WTC11 (cell line): Measurements from ENCODE around the gene ABLIM2. TPM values are rescaled to one million over a fixed set of nuclear protein-coding genes. Genes with fewer than 3 reads are reported as not detected.

Experiments
- ATAC-seq: fragments of 200-7000 bp; cut with Tn5 transposase; 2 replicates; pipeline ENCODE4 v1.10.0; 2021; ENCODE audit warnings: mild to moderate bottlenecking, moderate library complexity
- CTCF ChIA-PET: fragments of 300-600 bp; sonication (Branson Sonifier 250); formaldehyde crosslinking; loops from one replicate; lab custom pipeline; 2021; ENCODE audit warnings: antibody characterized with exemption; lab: Charles Lee
- POLR2A ChIA-PET: fragments of 350-600 bp; sonication (Branson Sonifier 250); formaldehyde crosslinking; loops from one replicate; lab custom pipeline; 2021; ENCODE audit warnings: antibody characterized with exemption; lab: Charles Lee
- DNase-seq: peaks from one replicate; pipeline ENCODE4 v3.0.0; 2021; ENCODE audit warnings: low spot score
- H3K27ac Mint-ChIP-seq: 2 replicates; pipeline ENCODE4 v1.8.0; 2021; ENCODE audit warnings: mixed read lengths
- H3K27me3 Mint-ChIP-seq: 2 replicates; pipeline ENCODE4 v1.8.0; 2021; ENCODE audit warnings: low read depth, mild to moderate bottlenecking, moderate library complexity, mixed read lengths
- H3K36me3 Mint-ChIP-seq: 2 replicates; pipeline ENCODE4 v1.8.0; 2021; ENCODE audit warnings: mixed read lengths
- H3K4me1 Mint-ChIP-seq: 2 replicates; pipeline ENCODE4 v1.8.0; 2022; ENCODE audit warnings: mixed read lengths
- H3K4me3 Mint-ChIP-seq: 2 replicates; pipeline ENCODE4 v1.8.0; 2021; ENCODE audit warnings: mild to moderate bottlenecking, moderate library complexity, mixed read lengths
- H3K9me3 Mint-ChIP-seq: 2 replicates; pipeline ENCODE4 v1.8.0; 2021; ENCODE audit warnings: mixed read lengths
- ATF3 ChIP-seq: sonication (generic); formaldehyde crosslinking; conservative IDR thresholded peaks from 2 replicates; pipeline ENCODE4 v1.8.1; 2022; ENCODE audit warnings: mild to moderate bottlenecking, missing genetic modification reagents
- CBFB ChIP-seq: sonication (generic); formaldehyde crosslinking; IDR thresholded peaks from 2 replicates; pipeline ENCODE4 v1.8.1; 2022; ENCODE audit warnings: mild to moderate bottlenecking, low read depth, missing genetic modification reagents
- ELF4 ChIP-seq: sonication (generic); formaldehyde crosslinking; IDR thresholded peaks from 2 replicates; pipeline ENCODE4 v1.8.1; 2022; ENCODE audit warnings: low read depth, mild to moderate bottlenecking, moderate library complexity, missing genetic modification reagents
- EMX1 ChIP-seq: fragments of 250-450 bp; sonication (Bioruptor Pico); IDR thresholded peaks from 2 replicates; pipeline ENCODE4 v1.8.0; 2021; ENCODE audit warnings: mild to moderate bottlenecking
- FOXJ3 ChIP-seq: sonication (generic); formaldehyde crosslinking; IDR thresholded peaks from 2 replicates; pipeline ENCODE4 v1.9.0; 2021; ENCODE audit warnings: missing genetic modification reagents, mild to moderate bottlenecking, borderline replicate concordance
- FOXP1 ChIP-seq: sonication (generic); formaldehyde crosslinking; IDR thresholded peaks from 2 replicates; pipeline ENCODE4 v1.8.0; 2022; ENCODE audit warnings: missing genetic modification reagents, mild to moderate bottlenecking, moderate library complexity, borderline replicate concordance
- GABPB1 ChIP-seq: sonication (generic); formaldehyde crosslinking; IDR thresholded peaks from 2 replicates; pipeline ENCODE4 v1.8.1; 2023; ENCODE audit warnings: mild to moderate bottlenecking, missing genetic modification reagents
- JAZF1 ChIP-seq: fragments of 250-450 bp; sonication (Bioruptor Pico); IDR thresholded peaks from 2 replicates; pipeline ENCODE4 v1.9.0; 2021; ENCODE audit warnings: moderate library complexity, mild to moderate bottlenecking, inconsistent platforms
- NR1H2 ChIP-seq: sonication (generic); formaldehyde crosslinking; IDR thresholded peaks from 2 replicates; pipeline ENCODE4 v1.9.0; 2021; ENCODE audit warnings: mild to moderate bottlenecking, moderate library complexity, missing genetic modification reagents
- OVOL2 ChIP-seq: fragments of 250-450 bp; sonication (Bioruptor Pico); IDR thresholded peaks from 2 replicates; pipeline ENCODE4 v1.9.0; 2021; ENCODE audit warnings: mild to moderate bottlenecking, borderline replicate concordance
- PRRX2 ChIP-seq: fragments of 250-450 bp; sonication (Bioruptor Pico); IDR thresholded peaks from 2 replicates; pipeline ENCODE4 v1.8.0; 2021; ENCODE audit warnings: mild to moderate bottlenecking
- TCF7 ChIP-seq: sonication (generic); formaldehyde crosslinking; IDR thresholded peaks from 2 replicates; pipeline ENCODE4 v1.8.0; 2022; ENCODE audit warnings: mild to moderate bottlenecking, low read depth, missing genetic modification reagents, moderate library complexity
- ZNF281 ChIP-seq: sonication (generic); formaldehyde crosslinking; IDR thresholded peaks from 2 replicates; pipeline ENCODE4 v1.8.0; 2023; ENCODE audit warnings: mild to moderate bottlenecking, missing genetic modification reagents
- ZNF317 ChIP-seq: sonication (generic); formaldehyde crosslinking; IDR thresholded peaks from 2 replicates; pipeline ENCODE4 v1.8.1; 2023; ENCODE audit warnings: low read depth, mild to moderate bottlenecking, moderate library complexity, missing genetic modification reagents, borderline replicate concordance
- ZNF396 ChIP-seq: fragments of 250-450 bp; sonication (Bioruptor Pico); IDR thresholded peaks from 2 replicates; pipeline ENCODE4 v1.8.0; 2021; ENCODE audit warnings: mild to moderate bottlenecking, moderate library complexity, borderline replicate concordance
- ZNF416 ChIP-seq: fragments of 250-450 bp; sonication (Bioruptor Pico); IDR thresholded peaks from 2 replicates; pipeline ENCODE4 v1.9.0; 2021; ENCODE audit warnings: mild to moderate bottlenecking, inconsistent platforms
- total RNA-seq: library from RNA; stranded (reverse); gene quantifications from 3 replicates; pipeline ENCODE4 v1.2.3, GENCODE V29; 2021
- TF ChIP-seq, protein P1 (sequence below): sonication (generic); formaldehyde crosslinking; IDR thresholded peaks from 2 replicates; pipeline ENCODE4 v1.8.1; 2023; ENCODE audit warnings: mild to moderate bottlenecking, missing genetic modification reagents, moderate library complexity
- TF ChIP-seq, protein P2 (sequence below): fragments of 250-450 bp; sonication (Bioruptor Pico); IDR thresholded peaks from 2 replicates; pipeline ENCODE4 v2.1.2; 2022; ENCODE audit warnings: mild to moderate bottlenecking, moderate library complexity
- TF ChIP-seq, protein P3 (sequence below): sonication (generic); formaldehyde crosslinking; IDR thresholded peaks from 2 replicates; pipeline ENCODE4 v1.8.0; 2022; ENCODE audit warnings: missing genetic modification reagents
- TF ChIP-seq, protein P4 (sequence below): fragments of 250-450 bp; sonication (Bioruptor Pico); conservative IDR thresholded peaks from 2 replicates; pipeline ENCODE4 v1.9.0; 2021; ENCODE audit warnings: mild to moderate bottlenecking
- TF ChIP-seq, protein P5 (sequence below): sonication (generic); formaldehyde crosslinking; IDR thresholded peaks from 2 replicates; pipeline ENCODE4 v1.8.1; 2023; ENCODE audit warnings: mild to moderate bottlenecking, missing genetic modification reagents

ABLIM2 gene
- total RNA-seq, 1 experiment from 2014 or later: 2.6 TPM

GRCh38 chr4:8115916-8116315 lies 42.7 kb downstream of the ABLIM2 start:
- no peak for ATAC-seq
- CTCF ChIA-PET: interaction anchor here (2.7 kb wide), 1 partner anchor 60 kb away, joined by 10 read pairs; no protein-coding TSS in a partner anchor
- POLR2A ChIA-PET: no interaction called here
- peaks cover 7% of the 10 kb centered on the region for H3K9me3 Mint-ChIP-seq
- H3K27ac Mint-ChIP-seq: no peak overlapping the region
- no peaks in the 10 kb centered on the region for H3K36me3 Mint-ChIP-seq
- peaks cover 3% of the 10 kb centered on the region; the same call in 1 of the 2 replicates for H3K27me3 Mint-ChIP-seq
- TF ChIP-seq ZNF396 (CRISPR knock-in tag) (no peak), ZNF281 (no peak), ZNF317 (CRISPR knock-in tag) (no peak), JAZF1 (CRISPR knock-in tag) (no peak), OVOL2 (CRISPR knock-in tag) (no peak), GABPB1 (CRISPR knock-in tag) (no peak), FOXJ3 (CRISPR knock-in tag) (no peak), ELF4 (CRISPR knock-in tag) (no peak)
- TF ChIP-seq, protein P1, sequence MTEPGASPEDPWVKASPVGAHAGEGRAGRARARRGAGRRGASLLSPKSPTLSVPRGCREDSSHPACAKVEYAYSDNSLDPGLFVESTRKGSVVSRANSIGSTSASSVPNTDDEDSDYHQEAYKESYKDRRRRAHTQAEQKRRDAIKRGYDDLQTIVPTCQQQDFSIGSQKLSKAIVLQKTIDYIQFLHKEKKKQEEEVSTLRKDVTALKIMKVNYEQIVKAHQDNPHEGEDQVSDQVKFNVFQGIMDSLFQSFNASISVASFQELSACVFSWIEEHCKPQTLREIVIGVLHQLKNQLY (CRISPR knock-in tag): no peak
- TF ChIP-seq, protein P2, sequence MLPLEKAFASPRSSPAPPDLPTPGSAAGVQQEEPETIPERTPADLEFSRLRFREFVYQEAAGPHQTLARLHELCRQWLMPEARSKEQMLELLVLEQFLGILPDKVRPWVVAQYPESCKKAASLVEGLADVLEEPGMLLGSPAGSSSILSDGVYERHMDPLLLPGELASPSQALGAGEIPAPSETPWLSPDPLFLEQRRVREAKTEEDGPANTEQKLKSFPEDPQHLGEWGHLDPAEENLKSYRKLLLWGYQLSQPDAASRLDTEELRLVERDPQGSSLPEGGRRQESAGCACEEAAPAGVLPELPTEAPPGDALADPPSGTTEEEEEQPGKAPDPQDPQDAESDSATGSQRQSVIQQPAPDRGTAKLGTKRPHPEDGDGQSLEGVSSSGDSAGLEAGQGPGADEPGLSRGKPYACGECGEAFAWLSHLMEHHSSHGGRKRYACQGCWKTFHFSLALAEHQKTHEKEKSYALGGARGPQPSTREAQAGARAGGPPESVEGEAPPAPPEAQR (CRISPR knock-in tag): no peak
- H3K4me1 Mint-ChIP-seq: peaks cover 21% of the 10 kb centered on the region
- DNase-seq: no peak
- H3K4me3 Mint-ChIP-seq: no peak overlapping the region

- Mint-ChIP-seq H3K27ac (no peak overlapping the region), H3K36me3 (no peaks in the 10 kb centered on the region), H3K4me3 (no peak overlapping the region), H3K4me1 (peaks cover 27% of the 10 kb centered on the region), H3K27me3 (peaks cover 3% of the 10 kb centered on the region; the same call in 1 of the 2 replicates), H3K9me3 (peaks cover 7% of the 10 kb centered on the region)
- DNase-seq (no peak), ATAC-seq (no peak)
- POLR2A ChIA-PET: no interaction called here
- CTCF ChIA-PET: interaction anchor here (2.7 kb wide), 1 partner anchor 61 kb away, joined by 10 read pairs; no protein-coding TSS in a partner anchor
- TF ChIP-seq PRRX2 (CRISPR knock-in tag): no peak
- TF ChIP-seq CBFB (CRISPR knock-in tag): no peak
- TF ChIP-seq EMX1 (CRISPR knock-in tag): no peak
- TF ChIP-seq TCF7 (CRISPR knock-in tag): no peak
- no peak for TF ChIP-seq ZNF416
- TF ChIP-seq NR1H2 (CRISPR knock-in tag): no peak
- TF ChIP-seq FOXP1 (CRISPR knock-in tag): no peak
- TF ChIP-seq ATF3 (CRISPR knock-in tag): no peak
- TF ChIP-seq ZNF317 (CRISPR knock-in tag): no peak
- TF ChIP-seq, protein P3, sequence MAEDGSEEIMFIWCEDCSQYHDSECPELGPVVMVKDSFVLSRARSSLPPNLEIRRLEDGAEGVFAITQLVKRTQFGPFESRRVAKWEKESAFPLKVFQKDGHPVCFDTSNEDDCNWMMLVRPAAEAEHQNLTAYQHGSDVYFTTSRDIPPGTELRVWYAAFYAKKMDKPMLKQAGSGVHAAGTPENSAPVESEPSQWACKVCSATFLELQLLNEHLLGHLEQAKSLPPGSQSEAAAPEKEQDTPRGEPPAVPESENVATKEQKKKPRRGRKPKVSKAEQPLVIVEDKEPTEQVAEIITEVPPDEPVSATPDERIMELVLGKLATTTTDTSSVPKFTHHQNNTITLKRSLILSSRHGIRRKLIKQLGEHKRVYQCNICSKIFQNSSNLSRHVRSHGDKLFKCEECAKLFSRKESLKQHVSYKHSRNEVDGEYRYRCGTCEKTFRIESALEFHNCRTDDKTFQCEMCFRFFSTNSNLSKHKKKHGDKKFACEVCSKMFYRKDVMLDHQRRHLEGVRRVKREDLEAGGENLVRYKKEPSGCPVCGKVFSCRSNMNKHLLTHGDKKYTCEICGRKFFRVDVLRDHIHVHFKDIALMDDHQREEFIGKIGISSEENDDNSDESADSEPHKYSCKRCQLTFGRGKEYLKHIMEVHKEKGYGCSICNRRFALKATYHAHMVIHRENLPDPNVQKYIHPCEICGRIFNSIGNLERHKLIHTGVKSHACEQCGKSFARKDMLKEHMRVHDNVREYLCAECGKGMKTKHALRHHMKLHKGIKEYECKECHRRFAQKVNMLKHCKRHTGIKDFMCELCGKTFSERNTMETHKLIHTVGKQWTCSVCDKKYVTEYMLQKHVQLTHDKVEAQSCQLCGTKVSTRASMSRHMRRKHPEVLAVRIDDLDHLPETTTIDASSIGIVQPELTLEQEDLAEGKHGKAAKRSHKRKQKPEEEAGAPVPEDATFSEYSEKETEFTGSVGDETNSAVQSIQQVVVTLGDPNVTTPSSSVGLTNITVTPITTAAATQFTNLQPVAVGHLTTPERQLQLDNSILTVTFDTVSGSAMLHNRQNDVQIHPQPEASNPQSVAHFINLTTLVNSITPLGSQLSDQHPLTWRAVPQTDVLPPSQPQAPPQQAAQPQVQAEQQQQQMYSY: no peak
- no peak for TF ChIP-seq GABPB1 (CRISPR knock-in tag)
- TF ChIP-seq, protein P4, sequence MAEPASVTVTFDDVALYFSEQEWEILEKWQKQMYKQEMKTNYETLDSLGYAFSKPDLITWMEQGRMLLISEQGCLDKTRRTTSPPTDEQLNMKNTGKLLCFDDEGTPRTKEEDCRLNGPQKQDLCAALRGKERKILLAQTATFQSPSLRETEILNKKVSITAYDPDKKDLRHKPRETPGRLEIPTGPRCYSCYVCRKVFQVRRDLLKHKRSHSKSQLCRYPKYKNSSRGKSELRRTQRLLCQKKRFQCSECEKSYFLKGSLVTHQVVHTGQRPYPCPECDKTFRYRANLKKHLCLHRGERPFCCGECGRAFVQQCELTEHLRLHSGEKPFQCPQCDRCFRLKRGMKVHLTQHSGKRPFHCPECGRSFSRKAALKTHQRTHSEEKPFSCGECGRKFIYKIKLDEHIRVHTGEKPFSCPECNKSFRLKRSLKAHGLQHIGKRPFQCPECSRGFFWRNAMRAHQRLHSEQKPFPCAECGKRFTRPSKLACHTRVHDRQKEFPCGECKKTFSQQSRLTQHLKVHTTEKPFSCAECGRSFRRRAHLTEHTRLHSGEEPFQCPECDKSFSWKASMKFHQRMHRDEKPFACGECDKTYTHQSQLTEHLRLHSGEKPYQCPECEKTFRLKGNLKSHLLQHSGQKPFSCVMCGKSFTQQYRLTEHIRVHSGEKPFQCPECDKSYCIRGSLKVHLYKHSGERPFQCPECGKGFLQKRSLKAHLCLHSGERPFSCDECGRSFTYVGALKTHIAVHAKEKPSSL (CRISPR knock-in tag): no peak
- TF ChIP-seq, protein P5, sequence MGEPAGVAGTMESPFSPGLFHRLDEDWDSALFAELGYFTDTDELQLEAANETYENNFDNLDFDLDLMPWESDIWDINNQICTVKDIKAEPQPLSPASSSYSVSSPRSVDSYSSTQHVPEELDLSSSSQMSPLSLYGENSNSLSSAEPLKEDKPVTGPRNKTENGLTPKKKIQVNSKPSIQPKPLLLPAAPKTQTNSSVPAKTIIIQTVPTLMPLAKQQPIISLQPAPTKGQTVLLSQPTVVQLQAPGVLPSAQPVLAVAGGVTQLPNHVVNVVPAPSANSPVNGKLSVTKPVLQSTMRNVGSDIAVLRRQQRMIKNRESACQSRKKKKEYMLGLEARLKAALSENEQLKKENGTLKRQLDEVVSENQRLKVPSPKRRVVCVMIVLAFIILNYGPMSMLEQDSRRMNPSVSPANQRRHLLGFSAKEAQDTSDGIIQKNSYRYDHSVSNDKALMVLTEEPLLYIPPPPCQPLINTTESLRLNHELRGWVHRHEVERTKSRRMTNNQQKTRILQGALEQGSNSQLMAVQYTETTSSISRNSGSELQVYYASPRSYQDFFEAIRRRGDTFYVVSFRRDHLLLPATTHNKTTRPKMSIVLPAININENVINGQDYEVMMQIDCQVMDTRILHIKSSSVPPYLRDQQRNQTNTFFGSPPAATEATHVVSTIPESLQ (CRISPR knock-in tag): no peak
Observed at GRCh38 chr4:8115203-8115520, 43.5 kb downstream of the ABLIM2 start.
